H9 (cell line): ENCODE measurements around the gene MAP3K19. TPM values are rescaled to one million over a fixed set of nuclear protein-coding genes. Genes with fewer than 3 reads are reported as not detected.

Experiments
- DNase-seq: peaks from one replicate; pipeline ENCODE4 v3.0.0-alpha.2; 2017
- H2AFZ ChIP-seq: one replicate; pipeline ENCODE4 v1.6.1; 2013; ENCODE audit warnings: mild to moderate bottlenecking, low read length, control low read depth, moderate library complexity
- H2AK5ac ChIP-seq: 2 replicates; pipeline ENCODE4 v1.6.1; 2013; ENCODE audit warnings: low read length, control low read depth, mixed read lengths; ENCODE audit not compliant: insufficient read length
- H2BK120ac ChIP-seq: one replicate; pipeline ENCODE4 v1.6.1; 2013; ENCODE audit warnings: low read depth, mild to moderate bottlenecking, low read length, control low read depth, inconsistent platforms; ENCODE audit not compliant: poor library complexity, severe bottlenecking
- H2BK12ac ChIP-seq: 2 replicates; pipeline ENCODE4 v1.6.1; 2013; ENCODE audit warnings: low read length, control low read depth, mixed read lengths, low read depth; ENCODE audit not compliant: insufficient read length
- H2BK15ac ChIP-seq: 2 replicates; pipeline ENCODE4 v1.6.1; 2013; ENCODE audit warnings: low read depth, low read length, control low read depth
- H2BK20ac ChIP-seq: one replicate; pipeline ENCODE4 v1.6.1; 2013; ENCODE audit warnings: low read depth, mild to moderate bottlenecking, low read length, control low read depth, inconsistent platforms; ENCODE audit not compliant: poor library complexity, severe bottlenecking
- H2BK5ac ChIP-seq: 2 replicates; pipeline ENCODE4 v1.6.1; 2013; ENCODE audit warnings: low read length, control low read depth, mixed read lengths; ENCODE audit not compliant: insufficient read length
- H3K14ac ChIP-seq: 2 replicates; pipeline ENCODE4 v1.6.1; 2013; ENCODE audit warnings: low read length, control low read depth; ENCODE audit not compliant: insufficient read depth
- H3K18ac ChIP-seq: 2 replicates; pipeline ENCODE4 v1.6.1; 2013; ENCODE audit warnings: low read depth, mild to moderate bottlenecking, mixed read lengths, low read length, control low read depth; ENCODE audit not compliant: insufficient read length
- H3K23ac ChIP-seq: 2 replicates; pipeline ENCODE4 v1.6.1; 2013; ENCODE audit warnings: low read length, control low read depth, mixed read lengths, low read depth; ENCODE audit not compliant: insufficient read length
- H3K23me2 ChIP-seq: 2 replicates; pipeline ENCODE4 v1.6.1; 2013; ENCODE audit warnings: low read depth, mild to moderate bottlenecking, mixed read lengths, low read length, control low read depth; ENCODE audit not compliant: insufficient read length, poor library complexity, severe bottlenecking
- H3K27ac ChIP-seq: 2 replicates; pipeline ENCODE4 v1.5.1; 2013; ENCODE audit warnings: low read length, control low read depth, mixed read lengths, low read depth; ENCODE audit not compliant: insufficient read length
- H3K27me3 ChIP-seq: 2 replicates; pipeline ENCODE4 v1.6.1; 2013; ENCODE audit warnings: low read length, control low read depth, inconsistent platforms; ENCODE audit not compliant: insufficient read depth
- H3K4ac ChIP-seq: 2 replicates; pipeline ENCODE4 v1.6.1; 2013; ENCODE audit warnings: low read depth, mild to moderate bottlenecking, control low read depth, inconsistent platforms, low read length, moderate library complexity
- H3K4me1 ChIP-seq: 2 replicates; pipeline ENCODE4 v1.6.1; 2013; ENCODE audit warnings: low read length, control low read depth, inconsistent platforms; ENCODE audit not compliant: insufficient read depth
- H3K4me2 ChIP-seq: 2 replicates; pipeline ENCODE4 v1.6.1; 2013; ENCODE audit warnings: low read length, control low read depth, mixed read lengths; ENCODE audit not compliant: insufficient read length, insufficient read depth
- H3K56ac ChIP-seq: 2 replicates; pipeline ENCODE4 v1.6.1; 2013; ENCODE audit warnings: low read depth, mild to moderate bottlenecking, mixed read lengths, low read length, control low read depth; ENCODE audit not compliant: insufficient read length
- H3K79me1 ChIP-seq: 2 replicates; pipeline ENCODE4 v1.6.1; 2013; ENCODE audit warnings: low read depth, mild to moderate bottlenecking, moderate library complexity, low read length, control low read depth, inconsistent platforms; ENCODE audit not compliant: insufficient read depth, poor library complexity, severe bottlenecking
- H3K79me2 ChIP-seq: 2 replicates; pipeline ENCODE4 v1.6.1; 2013; ENCODE audit warnings: low read length, control low read depth, inconsistent platforms; ENCODE audit not compliant: insufficient read depth
- H3K9ac ChIP-seq: 2 replicates; pipeline ENCODE4 v1.6.1; 2013; ENCODE audit warnings: low read length, control low read depth, mixed read lengths; ENCODE audit not compliant: insufficient read length; ENCODE audit errors: extremely low read depth
- H3K9me3 ChIP-seq: one replicate; pipeline ENCODE4 v1.6.1; 2013; ENCODE audit warnings: low read depth, low read length, inconsistent platforms; ENCODE audit not compliant: control insufficient read depth
- H3T11ph ChIP-seq: one replicate; pipeline ENCODE4 v1.6.1; 2013; ENCODE audit warnings: mild to moderate bottlenecking, low read length, control low read depth, inconsistent platforms
- H4K20me1 ChIP-seq: one replicate; pipeline ENCODE4 v1.6.1; 2013; ENCODE audit not compliant: control insufficient read depth, insufficient read length, insufficient read depth
- H4K5ac ChIP-seq: 2 replicates; pipeline ENCODE4 v1.6.1; 2013; ENCODE audit warnings: low read depth, mild to moderate bottlenecking, mixed read lengths, low read length, control low read depth; ENCODE audit not compliant: insufficient read length
- H4K8ac ChIP-seq: replicated peaks from 2 replicates; pipeline ENCODE4 v1.6.1; 2013; ENCODE audit warnings: low read length, control low read depth, mixed read lengths, low read depth; ENCODE audit not compliant: insufficient read length
- H4K91ac ChIP-seq: 2 replicates; pipeline ENCODE4 v1.6.1; 2013; ENCODE audit warnings: low read depth, mild to moderate bottlenecking, moderate library complexity, mixed read lengths, low read length, control low read depth; ENCODE audit not compliant: insufficient read length
- H3K27ac Mint-ChIP-seq, 3 experiments: 2 replicates in 2 of 3; 3 replicates in 1 of 3; pipeline ENCODE4 v1.8.0; 2020 to 2021; ENCODE audit warnings: mixed read lengths in 3 of 3, mild to moderate bottlenecking in 1 of 3, moderate library complexity in 1 of 3
- H3K27me3 Mint-ChIP-seq: 2 replicates; pipeline ENCODE4 v1.8.0; 2021; ENCODE audit warnings: low read depth, mild to moderate bottlenecking, moderate library complexity, mixed read lengths
- H3K36me3 Mint-ChIP-seq, 3 experiments: 2 replicates in 2 of 3; 3 replicates in 1 of 3; pipeline ENCODE4 v1.8.0; 2020 to 2021; ENCODE audit warnings: low read depth in 3 of 3, mixed read lengths in 3 of 3; ENCODE audit not compliant: insufficient read depth in 1 of 3
- H3K4me1 Mint-ChIP-seq, 2 experiments: 2 replicates each; pipeline ENCODE4 v1.8.0; 2020; ENCODE audit warnings: mixed read lengths in 2 of 2
- H3K4me3 Mint-ChIP-seq, 2 experiments: 2 replicates in 1 of 2; 3 replicates in 1 of 2; pipeline ENCODE4 v1.8.0; 2020 to 2021; ENCODE audit warnings: mild to moderate bottlenecking in 2 of 2, mixed read lengths in 2 of 2, moderate library complexity in 1 of 2
- H3K9me3 Mint-ChIP-seq, 2 experiments: 2 replicates in 1 of 2; 3 replicates in 1 of 2; pipeline ENCODE4 v1.8.0; 2020; ENCODE audit warnings: mild to moderate bottlenecking in 2 of 2, mixed read lengths in 2 of 2, moderate library complexity in 1 of 2
- CTCF ChIP-seq: fragments of 200-600 bp; sonication (generic); conservative IDR thresholded peaks from 3 replicates; pipeline ENCODE4 v1.8.0; 2021; ENCODE audit warnings: antibody characterized with exemption, mild to moderate bottlenecking
- total RNA-seq: library from RNA; stranded (reverse); gene quantifications from 2 replicates; pipeline ENCODE4 v1.2.1, GENCODE V29; 2021

MAP3K19 gene
- total RNA-seq, 1 experiment from 2014 or later: not detected

- TF ChIP-seq CTCF: no peak
- H3K14ac ChIP-seq: no peak overlapping the region
- no peaks in the 10 kb centered on the region for H3K79me1 ChIP-seq
- H2BK20ac ChIP-seq: no peak overlapping the region
- H3K4me3 Mint-ChIP-seq: no peak overlapping the region
- H2AFZ ChIP-seq: no peak overlapping the region
- H3K4me1 ChIP-seq: no peaks in the 10 kb centered on the region
- no peak overlapping the region for H3K27ac ChIP-seq
- no peak overlapping the region for H3K23ac ChIP-seq
- H3K9ac ChIP-seq: no peak overlapping the region
- peaks cover 0 to 7% (median 0%) of the 10 kb centered on the region in 3 experiments; a peak in 1 of 7 replicates for H3K36me3 Mint-ChIP-seq
- H3K79me2 ChIP-seq: no peaks in the 10 kb centered on the region
- no peak overlapping the region for H3K4me2 ChIP-seq
- H3T11ph ChIP-seq: no peak overlapping the region
- H3K4ac ChIP-seq: no peak overlapping the region
- no peaks in the 10 kb centered on the region for H3K27me3 ChIP-seq
- H4K20me1 ChIP-seq: no peaks in the 10 kb centered on the region
- H4K91ac ChIP-seq: no peak overlapping the region
- no peak overlapping the region for H2BK120ac ChIP-seq
- H2BK5ac ChIP-seq: no peak overlapping the region
- no peak overlapping the region for H3K27ac Mint-ChIP-seq
- no peak overlapping the region for H3K56ac ChIP-seq
- H3K18ac ChIP-seq: no peak overlapping the region
- H3K23me2 ChIP-seq: no peaks in the 10 kb centered on the region
- peaks cover 8 to 10% of the 10 kb centered on the region in 2 experiments for H3K4me1 Mint-ChIP-seq
- H2BK12ac ChIP-seq: no peak overlapping the region
- H4K8ac ChIP-seq: no peak overlapping the region
- no peak overlapping the region for H4K5ac ChIP-seq
- H2BK15ac ChIP-seq: no peak overlapping the region
- H2AK5ac ChIP-seq: no peak overlapping the region
- no peaks in the 10 kb centered on the region for H3K9me3 ChIP-seq
- H3K9me3 Mint-ChIP-seq: peaks cover 7 to 9% of the 10 kb centered on the region in 2 experiments; a peak in 4 of 5 replicates
- H3K27me3 Mint-ChIP-seq: no peaks in the 10 kb centered on the region; the same call in 1 of the 2 replicates
- no peak for DNase-seq
These were observed 35.6 kb downstream of the MAP3K19 start for GRCh38 chr2:135011633-135012032.
